ENCODE measurements around the gene PRPF6. TPM values are rescaled to one million over a fixed set of nuclear protein-coding genes. Genes with fewer than 3 reads are reported as not detected.

PRPF6 gene
- total and polyA plus RNA-seq, 2 of the 13 experiments (the other 11 are each of a cell fraction or from before 2014, with no cell fraction given): 63.7 to 101 TPM

- TF ChIP-seq THRA (CRISPR knock-in tag; IDR thresholded peaks at IDR 0.05; ENCODE audit: borderline replicate concordance) (peak; percentile 96), JUN (CRISPR knock-in tag; IDR thresholded peaks at IDR 0.05) (peak; percentile 63; the same call in 1 of the 2 replicates), NR1H2 (CRISPR knock-in tag; IDR thresholded peaks at IDR 0.05; ENCODE audit: borderline replicate concordance, low read depth) (0 out of 2 replicates have a peak, but pooled peaks have one; percentile 76), ARNT2 (CRISPR knock-in tag; IDR thresholded peaks at IDR 0.05; ENCODE audit: low read depth) (0 out of 2 replicates have a peak, but pooled peaks have one; percentile 40), FOXK1 (CRISPR knock-in tag; IDR thresholded peaks at IDR 0.05; ENCODE audit: borderline replicate concordance, low read depth) (0 out of 2 replicates have a peak, but pooled peaks have one; percentile 28), ZNF230 (CRISPR knock-in tag; IDR thresholded peaks at IDR 0.05) (peak; percentile 78; the same call in 1 of the 2 replicates)
- TF ChIP-seq, protein P1, sequence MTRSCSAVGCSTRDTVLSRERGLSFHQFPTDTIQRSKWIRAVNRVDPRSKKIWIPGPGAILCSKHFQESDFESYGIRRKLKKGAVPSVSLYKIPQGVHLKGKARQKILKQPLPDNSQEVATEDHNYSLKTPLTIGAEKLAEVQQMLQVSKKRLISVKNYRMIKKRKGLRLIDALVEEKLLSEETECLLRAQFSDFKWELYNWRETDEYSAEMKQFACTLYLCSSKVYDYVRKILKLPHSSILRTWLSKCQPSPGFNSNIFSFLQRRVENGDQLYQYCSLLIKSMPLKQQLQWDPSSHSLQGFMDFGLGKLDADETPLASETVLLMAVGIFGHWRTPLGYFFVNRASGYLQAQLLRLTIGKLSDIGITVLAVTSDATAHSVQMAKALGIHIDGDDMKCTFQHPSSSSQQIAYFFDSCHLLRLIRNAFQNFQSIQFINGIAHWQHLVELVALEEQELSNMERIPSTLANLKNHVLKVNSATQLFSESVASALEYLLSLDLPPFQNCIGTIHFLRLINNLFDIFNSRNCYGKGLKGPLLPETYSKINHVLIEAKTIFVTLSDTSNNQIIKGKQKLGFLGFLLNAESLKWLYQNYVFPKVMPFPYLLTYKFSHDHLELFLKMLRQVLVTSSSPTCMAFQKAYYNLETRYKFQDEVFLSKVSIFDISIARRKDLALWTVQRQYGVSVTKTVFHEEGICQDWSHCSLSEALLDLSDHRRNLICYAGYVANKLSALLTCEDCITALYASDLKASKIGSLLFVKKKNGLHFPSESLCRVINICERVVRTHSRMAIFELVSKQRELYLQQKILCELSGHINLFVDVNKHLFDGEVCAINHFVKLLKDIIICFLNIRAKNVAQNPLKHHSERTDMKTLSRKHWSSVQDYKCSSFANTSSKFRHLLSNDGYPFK (CRISPR knock-in tag; IDR thresholded peaks at IDR 0.05; ENCODE audit: borderline replicate concordance): peak; percentile 75
- TF ChIP-seq, protein P2, sequence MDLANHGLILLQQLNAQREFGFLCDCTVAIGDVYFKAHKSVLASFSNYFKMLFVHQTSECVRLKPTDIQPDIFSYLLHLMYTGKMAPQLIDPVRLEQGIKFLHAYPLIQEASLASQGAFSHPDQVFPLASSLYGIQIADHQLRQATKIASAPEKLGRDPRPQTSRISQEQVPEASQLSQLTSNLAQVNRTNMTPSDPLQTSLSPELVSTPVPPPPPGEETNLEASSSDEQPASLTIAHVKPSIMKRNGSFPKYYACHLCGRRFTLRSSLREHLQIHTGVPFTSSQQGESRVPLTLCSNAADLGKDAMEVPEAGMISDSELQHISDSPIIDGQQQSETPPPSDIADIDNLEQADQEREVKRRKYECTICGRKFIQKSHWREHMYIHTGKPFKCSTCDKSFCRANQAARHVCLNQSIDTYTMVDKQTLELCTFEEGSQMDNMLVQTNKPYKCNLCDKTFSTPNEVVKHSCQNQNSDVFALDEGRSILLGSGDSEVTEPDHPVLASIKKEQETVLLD (CRISPR knock-in tag; IDR thresholded peaks at IDR 0.05; ENCODE audit: low read depth): 0 out of 2 replicates have a peak, but pooled peaks have one; percentile 52
- TF ChIP-seq, protein P3, sequence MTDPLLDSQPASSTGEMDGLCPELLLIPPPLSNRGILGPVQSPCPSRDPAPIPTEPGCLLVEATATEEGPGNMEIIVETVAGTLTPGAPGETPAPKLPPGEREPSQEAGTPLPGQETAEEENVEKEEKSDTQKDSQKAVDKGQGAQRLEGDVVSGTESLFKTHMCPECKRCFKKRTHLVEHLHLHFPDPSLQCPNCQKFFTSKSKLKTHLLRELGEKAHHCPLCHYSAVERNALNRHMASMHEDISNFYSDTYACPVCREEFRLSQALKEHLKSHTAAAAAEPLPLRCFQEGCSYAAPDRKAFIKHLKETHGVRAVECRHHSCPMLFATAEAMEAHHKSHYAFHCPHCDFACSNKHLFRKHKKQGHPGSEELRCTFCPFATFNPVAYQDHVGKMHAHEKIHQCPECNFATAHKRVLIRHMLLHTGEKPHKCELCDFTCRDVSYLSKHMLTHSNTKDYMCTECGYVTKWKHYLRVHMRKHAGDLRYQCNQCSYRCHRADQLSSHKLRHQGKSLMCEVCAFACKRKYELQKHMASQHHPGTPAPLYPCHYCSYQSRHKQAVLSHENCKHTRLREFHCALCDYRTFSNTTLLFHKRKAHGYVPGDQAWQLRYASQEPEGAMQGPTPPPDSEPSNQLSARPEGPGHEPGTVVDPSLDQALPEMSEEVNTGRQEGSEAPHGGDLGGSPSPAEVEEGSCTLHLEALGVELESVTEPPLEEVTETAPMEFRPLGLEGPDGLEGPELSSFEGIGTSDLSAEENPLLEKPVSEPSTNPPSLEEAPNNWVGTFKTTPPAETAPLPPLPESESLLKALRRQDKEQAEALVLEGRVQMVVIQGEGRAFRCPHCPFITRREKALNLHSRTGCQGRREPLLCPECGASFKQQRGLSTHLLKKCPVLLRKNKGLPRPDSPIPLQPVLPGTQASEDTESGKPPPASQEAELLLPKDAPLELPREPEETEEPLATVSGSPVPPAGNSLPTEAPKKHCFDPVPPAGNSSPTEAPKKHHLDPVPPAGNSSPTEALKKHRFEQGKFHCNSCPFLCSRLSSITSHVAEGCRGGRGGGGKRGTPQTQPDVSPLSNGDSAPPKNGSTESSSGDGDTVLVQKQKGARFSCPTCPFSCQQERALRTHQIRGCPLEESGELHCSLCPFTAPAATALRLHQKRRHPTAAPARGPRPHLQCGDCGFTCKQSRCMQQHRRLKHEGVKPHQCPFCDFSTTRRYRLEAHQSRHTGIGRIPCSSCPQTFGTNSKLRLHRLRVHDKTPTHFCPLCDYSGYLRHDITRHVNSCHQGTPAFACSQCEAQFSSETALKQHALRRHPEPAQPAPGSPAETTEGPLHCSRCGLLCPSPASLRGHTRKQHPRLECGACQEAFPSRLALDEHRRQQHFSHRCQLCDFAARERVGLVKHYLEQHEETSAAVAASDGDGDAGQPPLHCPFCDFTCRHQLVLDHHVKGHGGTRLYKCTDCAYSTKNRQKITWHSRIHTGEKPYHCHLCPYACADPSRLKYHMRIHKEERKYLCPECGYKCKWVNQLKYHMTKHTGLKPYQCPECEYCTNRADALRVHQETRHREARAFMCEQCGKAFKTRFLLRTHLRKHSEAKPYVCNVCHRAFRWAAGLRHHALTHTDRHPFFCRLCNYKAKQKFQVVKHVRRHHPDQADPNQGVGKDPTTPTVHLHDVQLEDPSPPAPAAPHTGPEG (CRISPR knock-in tag; IDR thresholded peaks at IDR 0.05): no peak
- TF ChIP-seq, protein P4, sequence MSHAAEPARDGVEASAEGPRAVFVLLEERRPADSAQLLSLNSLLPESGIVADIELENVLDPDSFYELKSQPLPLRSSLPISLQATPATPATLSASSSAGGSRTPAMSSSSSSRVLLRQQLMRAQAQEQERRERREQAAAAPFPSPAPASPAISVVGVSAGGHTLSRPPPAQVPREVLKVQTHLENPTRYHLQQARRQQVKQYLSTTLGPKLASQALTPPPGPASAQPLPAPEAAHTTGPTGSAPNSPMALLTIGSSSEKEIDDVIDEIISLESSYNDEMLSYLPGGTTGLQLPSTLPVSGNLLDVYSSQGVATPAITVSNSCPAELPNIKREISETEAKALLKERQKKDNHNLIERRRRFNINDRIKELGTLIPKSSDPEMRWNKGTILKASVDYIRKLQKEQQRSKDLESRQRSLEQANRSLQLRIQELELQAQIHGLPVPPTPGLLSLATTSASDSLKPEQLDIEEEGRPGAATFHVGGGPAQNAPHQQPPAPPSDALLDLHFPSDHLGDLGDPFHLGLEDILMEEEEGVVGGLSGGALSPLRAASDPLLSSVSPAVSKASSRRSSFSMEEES (CRISPR knock-in tag; IDR thresholded peaks at IDR 0.05): peak; percentile 42; the same call in 1 of the 2 replicates
Observed at GRCh38 chr20:64065062-64065973, 84.4 kb downstream of the PRPF6 start (continued).

Data from HepG2 (cell line).